HTERT RPE-1 (cell line): ENCODE results near the gene NR4A1.
"Not testable (repeated sequence)": the region's sequence is repeated elsewhere in the genome, so short reads cannot be mapped to it uniquely, and the experiment has no call there.

Experiments used
- in situ Hi-C: fragments of 300-500 bp; cut with MboI; formaldehyde crosslinking; loops from 4 replicates; pipeline ENCODE4 v1.14.3; 2020; ENCODE audit warnings: low sequenced_read_pairs

Gene NR4A1

GRCh38 chr12:52091061-52091460 is 39.8 kb downstream of the NR4A1 start:
- in situ Hi-C loops = no loop called here

GRCh38 chr12:52091869-52092268 is 40.6 kb downstream of the NR4A1 start:
- in situ Hi-C loops = no loop called here

- in situ Hi-C loops = no loop called here
These were observed 42.1 kb downstream of the NR4A1 start for GRCh38 chr12:52093346-52093745.

- in situ Hi-C loops = no loop called here
These were observed 45.2 kb downstream of the NR4A1 start for GRCh38 chr12:52096332-52097044.

- in situ Hi-C loops = no loop called here
These were observed 45.9 kb downstream of the NR4A1 start for GRCh38 chr12:52097045-52097666.

- in situ Hi-C loops = not testable (repeated sequence)
These were observed 53.3 kb downstream of the NR4A1 start for GRCh38 chr12:52104431-52105089.
